PC-9 (cell line): ENCODE data around the gene GPR143. TPM values are rescaled to one million over a fixed set of nuclear protein-coding genes. Genes with fewer than 3 reads are reported as not detected.

ENCODE experiments used
- BruUV-seq: library from RNA; stranded (reverse); fragments of 400-500 nt; replicated peaks from 2 replicates; lab custom pipeline; 2021; lab: Mats Ljungman, UMichigan
- CTCF ChIA-PET: fragments of 300-600 bp; sonication (Branson Sonifier 250); formaldehyde crosslinking; loops from one replicate; lab custom pipeline; 2022; ENCODE audit warnings: antibody characterized with exemption; lab: Charles Lee
- POLR2A ChIA-PET: fragments of 300-600 bp; sonication (Branson Sonifier 250); formaldehyde crosslinking; loops from one replicate; lab custom pipeline; 2022; ENCODE audit warnings: antibody characterized with exemption; ENCODE audit not compliant: unreplicated experiment; lab: Charles Lee
- DNase-seq, 2 experiments: peaks; one replicate each; pipeline versions ENCODE4 v3.0.0 to v3.0.0-alpha.2; 2015 to 2022; ENCODE audit warnings: mixed read lengths in 1 of 2
- H2AFZ ChIP-seq: fragments of 200-600 bp; sonication (generic); 2 replicates; pipeline ENCODE4 v1.8.1; 2017; ENCODE audit warnings: antibody characterized with exemption
- H3F3A ChIP-seq: fragments of 200-600 bp; sonication (generic); 2 replicates; pipeline ENCODE4 v1.8.1; 2017; ENCODE audit warnings: antibody characterized with exemption, mild to moderate bottlenecking, low read depth; ENCODE audit not compliant: insufficient read depth
- H3K27ac ChIP-seq: fragments of 200-600 bp; sonication (generic); 2 replicates; pipeline ENCODE4 v1.6.1; 2016; ENCODE audit warnings: mixed run types
- H3K27me3 ChIP-seq: fragments of 200-600 bp; sonication (generic); 2 replicates; pipeline ENCODE4 v1.6.1; 2016; ENCODE audit warnings: low read depth, mixed run types; ENCODE audit not compliant: insufficient read depth
- H3K36me3 ChIP-seq: fragments of 200-600 bp; sonication (generic); 2 replicates; pipeline ENCODE4 v1.6.1; 2016; ENCODE audit warnings: low read depth, mixed run types
- H3K4me1 ChIP-seq: fragments of 200-600 bp; sonication (generic); replicated peaks from 2 replicates; pipeline ENCODE4 v1.6.1; 2016; ENCODE audit warnings: mixed run types; ENCODE audit not compliant: insufficient read depth
- H3K4me2 ChIP-seq: fragments of 200-600 bp; sonication (generic); 2 replicates; pipeline ENCODE4 v1.6.1; 2017; ENCODE audit warnings: mixed run types
- H3K4me3 ChIP-seq: fragments of 200-600 bp; sonication (generic); 2 replicates; pipeline ENCODE4 v1.6.1; 2016; ENCODE audit warnings: mixed run types
- H3K79me2 ChIP-seq: fragments of 200-600 bp; sonication (generic); 2 replicates; pipeline ENCODE4 v1.6.1; 2017; ENCODE audit warnings: low read depth, mixed run types
- H3K9me2 ChIP-seq: fragments of 200-600 bp; sonication (generic); 2 replicates; pipeline ENCODE4 v1.8.1; 2017; ENCODE audit warnings: mild to moderate bottlenecking; ENCODE audit not compliant: insufficient read depth
- H3K9me3 ChIP-seq: fragments of 200-600 bp; sonication (generic); 2 replicates; pipeline ENCODE4 v1.8.1; 2016; ENCODE audit warnings: low read depth; ENCODE audit not compliant: insufficient read depth
- H4K20me1 ChIP-seq: fragments of 200-600 bp; sonication (generic); 2 replicates; pipeline ENCODE4 v1.8.1; 2017; ENCODE audit not compliant: insufficient read depth
- EZH2 ChIP-seq: fragments of 200-600 bp; sonication (generic); IDR thresholded peaks from 2 replicates; pipeline ENCODE4 v1.8.0; 2017; ENCODE audit warnings: antibody characterized with exemption, low read depth
- intact Hi-C: fragments of 100-400 bp; cut with micrococcal nuclease; formaldehyde crosslinking; loops from one replicate; pipeline ENCODE4 v1.10.0; 2022; ENCODE audit not compliant: unreplicated experiment
- total RNA-seq: library from RNA; stranded (reverse); gene quantifications from 2 replicates; pipeline ENCODE4 v1.2.3, GENCODE V29; 2021
- TF ChIP-seq, protein P1 (sequence below): fragments of 200-600 bp; sonication (generic); conservative IDR thresholded peaks from 2 replicates; pipeline ENCODE4 v1.6.1; 2017; ENCODE audit warnings: mixed run types, antibody characterized with exemption, mild to moderate bottlenecking, moderate library complexity

GPR143 gene
- total RNA-seq, 1 experiment from 2014 or later, result not detected

DNA sequence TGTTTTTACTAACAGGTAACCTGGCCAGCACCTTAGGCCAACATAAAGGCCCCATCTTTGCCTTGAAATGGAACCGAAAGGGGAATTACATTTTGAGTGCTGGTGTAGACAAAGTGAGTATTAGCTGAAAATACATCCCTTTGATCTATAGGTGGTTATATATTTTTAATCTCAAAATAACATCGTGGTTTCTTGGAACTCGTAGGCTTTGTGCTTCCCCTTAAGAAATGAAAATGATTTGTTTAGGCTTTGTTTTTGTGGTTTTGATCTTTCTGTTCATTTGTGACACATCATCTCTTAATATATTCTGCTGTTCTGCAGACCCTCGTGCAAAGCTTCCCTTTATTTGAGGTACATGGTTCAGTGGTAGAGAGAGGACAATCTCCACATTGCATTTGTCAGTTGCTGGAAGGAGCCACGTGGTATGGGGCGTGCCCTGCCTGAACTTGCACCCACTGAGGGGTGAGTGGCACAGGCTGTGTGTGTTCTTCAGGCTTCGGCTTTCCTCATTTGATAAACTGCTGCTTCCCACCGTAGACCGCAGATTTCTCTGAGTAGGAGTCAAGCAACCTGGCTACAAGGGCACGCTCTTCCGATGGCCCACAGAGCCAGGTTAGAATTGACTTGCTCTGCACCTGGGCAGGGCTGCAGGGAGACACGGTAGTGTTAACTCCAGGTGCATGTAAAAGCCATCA lies 72.2 kb downstream of the GPR143 start:
- Histone ChIP-seq H2AFZ (no peak overlapping the region), H3K36me3 (no peaks in the 10 kb centered on the region), H3F3A (no peaks in the 10 kb centered on the region), H3K79me2 (no peaks in the 10 kb centered on the region), H3K4me1 (no peaks in the 10 kb centered on the region), H3K9me2 (no peaks in the 10 kb centered on the region), H3K9me3 (no peaks in the 10 kb centered on the region), H3K4me3 (no peak overlapping the region), H4K20me1 (no peaks in the 10 kb centered on the region), H3K27me3 (no peaks in the 10 kb centered on the region), H3K27ac (no peak overlapping the region), H3K4me2 (no peak overlapping the region)
- TF ChIP-seq, protein P1, sequence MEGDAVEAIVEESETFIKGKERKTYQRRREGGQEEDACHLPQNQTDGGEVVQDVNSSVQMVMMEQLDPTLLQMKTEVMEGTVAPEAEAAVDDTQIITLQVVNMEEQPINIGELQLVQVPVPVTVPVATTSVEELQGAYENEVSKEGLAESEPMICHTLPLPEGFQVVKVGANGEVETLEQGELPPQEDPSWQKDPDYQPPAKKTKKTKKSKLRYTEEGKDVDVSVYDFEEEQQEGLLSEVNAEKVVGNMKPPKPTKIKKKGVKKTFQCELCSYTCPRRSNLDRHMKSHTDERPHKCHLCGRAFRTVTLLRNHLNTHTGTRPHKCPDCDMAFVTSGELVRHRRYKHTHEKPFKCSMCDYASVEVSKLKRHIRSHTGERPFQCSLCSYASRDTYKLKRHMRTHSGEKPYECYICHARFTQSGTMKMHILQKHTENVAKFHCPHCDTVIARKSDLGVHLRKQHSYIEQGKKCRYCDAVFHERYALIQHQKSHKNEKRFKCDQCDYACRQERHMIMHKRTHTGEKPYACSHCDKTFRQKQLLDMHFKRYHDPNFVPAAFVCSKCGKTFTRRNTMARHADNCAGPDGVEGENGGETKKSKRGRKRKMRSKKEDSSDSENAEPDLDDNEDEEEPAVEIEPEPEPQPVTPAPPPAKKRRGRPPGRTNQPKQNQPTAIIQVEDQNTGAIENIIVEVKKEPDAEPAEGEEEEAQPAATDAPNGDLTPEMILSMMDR, result no peak
- no peak for TF ChIP-seq EZH2
- no TSS peak for BruUV-seq
- ChIA-PET CTCF (no interaction called here), POLR2A (no interaction called here)
- intact Hi-C loops, result no loop called here
- DNase-seq, result no peak

DNA sequence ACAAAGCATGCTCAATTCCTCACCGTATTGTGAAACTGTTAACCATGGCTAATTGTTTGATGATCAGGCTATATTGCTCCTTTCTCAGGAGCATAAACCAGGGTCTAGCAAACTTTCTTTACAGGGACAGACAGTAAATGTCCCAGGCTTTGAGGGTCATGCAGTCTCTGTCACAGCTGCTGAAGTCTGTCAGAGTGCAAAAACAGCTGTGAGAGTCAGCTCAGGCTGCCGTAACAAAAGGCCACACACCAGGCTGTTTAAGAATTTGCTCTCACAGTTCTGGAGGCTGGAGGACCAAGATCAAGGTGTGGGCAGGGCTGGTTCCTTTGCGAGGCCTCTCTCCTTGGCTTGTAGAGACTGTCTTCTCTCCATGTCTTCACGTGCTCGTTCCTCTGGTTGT lies 75.6 kb downstream of the GPR143 start:
- TF ChIP-seq EZH2, result no peak
- TF ChIP-seq, protein P1, result no peak
- Histone ChIP-seq H3F3A (no peaks in the 10 kb centered on the region), H3K4me1 (no peaks in the 10 kb centered on the region), H3K9me3 (no peaks in the 10 kb centered on the region), H3K36me3 (no peaks in the 10 kb centered on the region), H3K4me2 (no peak overlapping the region), H4K20me1 (no peaks in the 10 kb centered on the region), H3K9me2 (no peaks in the 10 kb centered on the region), H3K27ac (no peak overlapping the region), H3K79me2 (no peaks in the 10 kb centered on the region), H3K27me3 (no peaks in the 10 kb centered on the region), H3K4me3 (no peak overlapping the region), H2AFZ (no peak overlapping the region)
- intact Hi-C loops, result no loop called here
- BruUV-seq, result no TSS peak
- ChIA-PET POLR2A (no interaction called here), CTCF (no interaction called here)
- DNase-seq, result no peak

GRCh38 chrX:9688833-9689232 lies 76.8 kb downstream of the GPR143 start:
- H3K27ac ChIP-seq, result no peak overlapping the region
- ChIA-PET POLR2A (no interaction called here), CTCF (no interaction called here)
- no peaks in the 10 kb centered on the region for H4K20me1 ChIP-seq
- H3K9me2 ChIP-seq, result no peaks in the 10 kb centered on the region
- H3K4me3 ChIP-seq, result no peak overlapping the region
- H3K27me3 ChIP-seq, result no peaks in the 10 kb centered on the region
- no peaks in the 10 kb centered on the region for H3K79me2 ChIP-seq
- no peak overlapping the region for H2AFZ ChIP-seq
- no peaks in the 10 kb centered on the region for H3K36me3 ChIP-seq
- no peak for DNase-seq
- H3K4me2 ChIP-seq, result no peak overlapping the region
- no peaks in the 10 kb centered on the region for H3K9me3 ChIP-seq
- BruUV-seq, result no TSS peak
- TF ChIP-seq, protein P1, result no peak
- no peak for TF ChIP-seq EZH2
- no peaks in the 10 kb centered on the region for H3F3A ChIP-seq
- intact Hi-C loops, result no loop called here
- no peaks in the 10 kb centered on the region for H3K4me1 ChIP-seq
